Activated naive CD8-positive, alpha-beta T cell treated with anti-CD3 and anti-CD28 coated beads for 36 hours (primary cell): ENCODE measurements around the gene SPATA24. TPM values are rescaled to one million over a fixed set of nuclear protein-coding genes. Genes with fewer than 3 reads are reported as not detected.
"Not testable (repeated sequence)": the region's sequence is repeated elsewhere in the genome, so short reads cannot be mapped to it uniquely, and the experiment has no call there.

Experiments
- DNase-seq: peaks from one replicate; pipeline ENCODE4 v3.0.0; 2021
- H3K27ac Mint-ChIP-seq: one replicate; pipeline ENCODE4 v1.8.0; 2022; ENCODE audit warnings: mild to moderate bottlenecking, moderate library complexity, mixed read lengths
- H3K27me3 Mint-ChIP-seq: one replicate; pipeline ENCODE4 v1.8.0; 2022; ENCODE audit warnings: mild to moderate bottlenecking, mixed read lengths
- H3K36me3 Mint-ChIP-seq: one replicate; pipeline ENCODE4 v1.8.0; 2021; ENCODE audit warnings: mild to moderate bottlenecking, mixed read lengths
- H3K4me1 Mint-ChIP-seq: one replicate; pipeline ENCODE4 v1.8.0; 2021; ENCODE audit warnings: mixed read lengths
- H3K4me3 Mint-ChIP-seq: one replicate; pipeline ENCODE4 v1.8.0; 2022; ENCODE audit warnings: mild to moderate bottlenecking, moderate library complexity, mixed read lengths
- H3K9me3 Mint-ChIP-seq: one replicate; pipeline ENCODE4 v1.8.0; 2022; ENCODE audit warnings: mixed read lengths
- total RNA-seq, 2 experiments: library from RNA; stranded (reverse); gene quantifications; one replicate each; pipeline ENCODE4 v1.2.3, GENCODE V29; 2021

The SPATA24 gene
- total RNA-seq, result 1 to 10 TPM; 2.2 to 4.0 TPM

GRCh38 chr5:139403787-139404483, at the start of gene SPATA24:
Gene SPATA24, minus strand, starts transcription at chr5:139404089. Its CDS starts 29 bp downstream, at chr5:139404060.
- Mint-ChIP-seq H3K4me1 (peaks cover 39% of the 10 kb centered on the region), H3K36me3 (no peaks in the 10 kb centered on the region), H3K27me3 (no peaks in the 10 kb centered on the region), H3K4me3 (peak within 1 kb of the TSS; percentile 93), H3K9me3 (no peaks in the 10 kb centered on the region), H3K27ac (peak within 1 kb of the TSS; percentile 100)
- DNase-seq, result peak; percentile 98

GRCh38 chr5:139451878-139452660, 48.2 kb upstream of the SPATA24 start:
- Mint-ChIP-seq H3K27ac (no peak overlapping the region), H3K27me3 (no peaks in the 10 kb centered on the region), H3K9me3 (peaks cover 9% of the 10 kb centered on the region), H3K4me1 (peaks cover 36% of the 10 kb centered on the region), H3K36me3 (peaks cover 10% of the 10 kb centered on the region), H3K4me3 (no peak overlapping the region)
- DNase-seq, result no peak

GRCh38 chr5:139451176-139451575, 47.3 kb upstream of the SPATA24 start:
- Mint-ChIP-seq H3K4me1 (peaks cover 38% of the 10 kb centered on the region), H3K27me3 (no peaks in the 10 kb centered on the region), H3K9me3 (peaks cover 14% of the 10 kb centered on the region), H3K27ac (no peak overlapping the region), H3K4me3 (no peak overlapping the region), H3K36me3 (peaks cover 16% of the 10 kb centered on the region)
- no peak for DNase-seq

- Mint-ChIP-seq H3K4me3 (no peak overlapping the region), H3K36me3 (peaks cover 14% of the 10 kb centered on the region), H3K27ac (peak overlapping the region; percentile 87), H3K27me3 (no peaks in the 10 kb centered on the region), H3K4me1 (peaks cover 46% of the 10 kb centered on the region), H3K9me3 (peaks cover 7% of the 10 kb centered on the region)
- DNase-seq, result no peak
Measured at GRCh38 chr5:139446956-139447779, 43.3 kb upstream of the SPATA24 start.

- Mint-ChIP-seq H3K4me3 (no peak overlapping the region), H3K4me1 (peaks cover 46% of the 10 kb centered on the region), H3K27ac (no peak overlapping the region), H3K27me3 (no peaks in the 10 kb centered on the region), H3K9me3 (peaks cover 7% of the 10 kb centered on the region), H3K36me3 (peaks cover 14% of the 10 kb centered on the region)
- DNase-seq, result no peak
Measured at GRCh38 chr5:139445325-139446170, 41.7 kb upstream of the SPATA24 start.

GRCh38 chr5:139443831-139444453, 40.1 kb upstream of the SPATA24 start:
- H3K4me1 Mint-ChIP-seq, result peaks cover 50% of the 10 kb centered on the region
- H3K27me3 Mint-ChIP-seq, result no peaks in the 10 kb centered on the region
- H3K9me3 Mint-ChIP-seq, result peaks cover 7% of the 10 kb centered on the region
- peaks cover 14% of the 10 kb centered on the region for H3K36me3 Mint-ChIP-seq
- DNase-seq, result no peak
- H3K4me3 Mint-ChIP-seq, result no peak overlapping the region
- no peak overlapping the region for H3K27ac Mint-ChIP-seq

- not testable (repeated sequence) for H3K27me3 Mint-ChIP-seq, H3K4me3 Mint-ChIP-seq, H3K27ac Mint-ChIP-seq, H3K36me3 Mint-ChIP-seq, DNase-seq, H3K9me3 Mint-ChIP-seq
- peaks cover 27% of the 10 kb centered on the region for H3K4me1 Mint-ChIP-seq
Measured at GRCh38 chr5:139440416-139440815, 36.5 kb upstream of the SPATA24 start.

GRCh38 chr5:139439013-139439903, 35.4 kb upstream of the SPATA24 start, which contains the start of gene DNAJC18:
Gene DNAJC18, minus strand, starts transcription at chr5:139439525. Its CDS starts 80 bp downstream, at chr5:139439445.
- Mint-ChIP-seq H3K9me3 (no peaks in the 10 kb centered on the region), H3K4me1 (peaks cover 26% of the 10 kb centered on the region), H3K4me3 (peak within 1 kb of the TSS; percentile 97), H3K27me3 (no peaks in the 10 kb centered on the region), H3K36me3 (peaks cover 5% of the 10 kb centered on the region), H3K27ac (peak within 1 kb of the TSS; percentile 99)
- peak; percentile 91 for DNase-seq

GRCh38 chr5:139438707-139439012, 34.8 kb upstream of the SPATA24 start:
- H3K27me3 Mint-ChIP-seq, result no peaks in the 10 kb centered on the region
- H3K4me1 Mint-ChIP-seq, result peaks cover 20% of the 10 kb centered on the region
- peak overlapping the region; percentile 23 for H3K27ac Mint-ChIP-seq
- DNase-seq, result no peak
- peak overlapping the region; percentile 97 for H3K4me3 Mint-ChIP-seq
- H3K36me3 Mint-ChIP-seq, result peaks cover 9% of the 10 kb centered on the region
- H3K9me3 Mint-ChIP-seq, result no peaks in the 10 kb centered on the region

GRCh38 chr5:139435676-139436075, 31.8 kb upstream of the SPATA24 start:
- no peak for DNase-seq
- Mint-ChIP-seq H3K27me3 (no peaks in the 10 kb centered on the region), H3K4me1 (peaks cover 20% of the 10 kb centered on the region), H3K27ac (no peak overlapping the region), H3K4me3 (no peak overlapping the region), H3K9me3 (no peaks in the 10 kb centered on the region), H3K36me3 (peaks cover 9% of the 10 kb centered on the region)

GRCh38 chr5:139431706-139432105, 27.8 kb upstream of the SPATA24 start:
- Mint-ChIP-seq H3K27ac (no peak overlapping the region), H3K4me3 (no peak overlapping the region)

GRCh38 chr5:139430015-139430414, 26.1 kb upstream of the SPATA24 start:
- Mint-ChIP-seq H3K27me3 (no peaks in the 10 kb centered on the region), H3K27ac (peak overlapping the region; percentile 54), H3K9me3 (no peaks in the 10 kb centered on the region), H3K36me3 (peaks cover 13% of the 10 kb centered on the region), H3K4me3 (no peak overlapping the region), H3K4me1 (peaks cover 11% of the 10 kb centered on the region)
- no peak for DNase-seq

More at GRCh38 chr5:139431706-139432105, 27.8 kb upstream of the SPATA24 start:
- Mint-ChIP-seq H3K9me3 (no peaks in the 10 kb centered on the region), H3K27me3 (no peaks in the 10 kb centered on the region), H3K36me3 (peaks cover 13% of the 10 kb centered on the region), H3K4me1 (peaks cover 11% of the 10 kb centered on the region)
- no peak for DNase-seq

GRCh38 chr5:139426203-139426885, 22.5 kb upstream of the SPATA24 start:
- Mint-ChIP-seq H3K27ac (no peak overlapping the region), H3K36me3 (peaks cover 15% of the 10 kb centered on the region), H3K9me3 (no peaks in the 10 kb centered on the region), H3K27me3 (no peaks in the 10 kb centered on the region), H3K4me1 (peaks cover 15% of the 10 kb centered on the region), H3K4me3 (no peak overlapping the region)
- DNase-seq, result no peak
